Thymus (tissue), 11 donors: Measurements from ENCODE around the gene P2RY2. TPM values are rescaled to one million over a fixed set of nuclear protein-coding genes. Genes with fewer than 3 reads are reported as not detected.

Experiments used
- DNase-seq, 9 donors: peaks; one replicate each; pipeline ENCODE4 v3.0.0-alpha.2; 2013; ENCODE audit warnings: low spot score in 9 of 9, low read depth in 6 of 9, missing footprints in 1 of 9
- H3K27ac ChIP-seq, 2 donors: one replicate each; pipeline ENCODE4 v1.5.1; 2013; ENCODE audit warnings: control low read depth in 1 of 2, low read depth in 1 of 2, low read length in 1 of 2, mild to moderate bottlenecking in 1 of 2, moderate library complexity in 1 of 2
- H3K27me3 ChIP-seq, 2 donors: one replicate each; pipeline ENCODE4 v1.5.1; 2013; ENCODE audit warnings: low read length in 1 of 2; ENCODE audit not compliant: control insufficient read depth in 2 of 2, insufficient read depth in 1 of 2
- H3K36me3 ChIP-seq, 2 donors: one replicate each; pipeline ENCODE4 v1.5.1; 2013; ENCODE audit warnings: low read length in 1 of 2, mild to moderate bottlenecking in 1 of 2, moderate library complexity in 1 of 2; ENCODE audit not compliant: control insufficient read depth in 2 of 2, insufficient read depth in 2 of 2
- H3K4me1 ChIP-seq, 2 donors: one replicate each; pipeline ENCODE4 v1.5.1; 2013; ENCODE audit warnings: low read length in 2 of 2; ENCODE audit not compliant: control insufficient read depth in 2 of 2, insufficient read depth in 2 of 2
- H3K4me3 ChIP-seq, 2 donors: one replicate each; pipeline ENCODE4 v1.5.1; 2013; ENCODE audit warnings: low read length in 2 of 2, control low read depth in 1 of 2, mild to moderate bottlenecking in 1 of 2
- H3K9me3 ChIP-seq, 2 donors: one replicate each; pipeline ENCODE4 v1.5.1; 2013; ENCODE audit warnings: low read length in 1 of 2, mild to moderate bottlenecking in 1 of 2; ENCODE audit not compliant: control insufficient read depth in 2 of 2, insufficient read depth in 1 of 2
- WGBS: extraction: QIAGEN DNeasy Blood & Tissue Kit; methylation state at CpG from one replicate; pipeline ENCODE4 v1.1.7; 2013; 5-methylcytosine and 5-hydroxymethylcytosine counted together
- polyA plus RNA-seq: library from polyadenylated mRNA; stranded (reverse); fragments of 200-250 nt; gene quantifications from one replicate; pipeline ENCODE4 v1.2.3, GENCODE V29; 2013
- total RNA-seq: library from RNA; stranded (reverse); fragments of 120-200 nt; gene quantifications from one replicate; pipeline ENCODE4 v1.2.4, GENCODE V29; 2013
- donor health status: healthy.

The P2RY2 gene
- total and polyA plus RNA-seq, 2 donors: 0.52 to 0.75 TPM

- DNase-seq: no peak
- H3K27ac ChIP-seq: no peak overlapping the region
- H3K36me3 ChIP-seq: no peaks in the 10 kb centered on the region
- H3K27me3 ChIP-seq: peaks cover 6 to 34% of the 10 kb centered on the region in 2 donors
- peaks cover 0 to 2% of the 10 kb centered on the region in 2 donors for H3K4me1 ChIP-seq
- 97% methylated on average over 3 of the region's 3 CpGs for WGBS
- peaks cover 0 to 7% of the 10 kb centered on the region in 2 donors for H3K9me3 ChIP-seq
- no peak overlapping the region for H3K4me3 ChIP-seq
These were observed 48.0 kb downstream of the P2RY2 start for GRCh38 chr11:73265853-73266645.

DNA sequence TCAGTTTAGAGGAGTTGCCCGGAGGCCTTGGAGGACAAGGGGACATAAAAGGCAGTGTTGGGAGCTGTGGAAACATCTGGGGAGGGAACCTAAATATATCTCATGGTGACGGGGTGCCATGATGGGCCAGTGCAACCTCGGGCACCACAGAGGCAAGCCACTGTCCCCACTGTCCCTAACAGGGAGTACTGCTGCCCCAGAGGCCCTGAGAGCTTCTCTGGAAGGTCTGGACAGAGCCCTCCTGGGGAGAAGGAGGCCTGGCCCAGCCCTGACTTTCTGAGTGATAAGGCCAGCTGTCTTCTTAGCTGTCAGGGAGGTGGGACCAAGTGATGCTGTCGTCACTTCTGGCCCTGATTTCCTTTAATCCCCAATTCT is 48.6 kb downstream of the P2RY2 start:
- Histone ChIP-seq H3K27me3 (peaks cover 6 to 34% of the 10 kb centered on the region in 2 donors), H3K27ac (no peak overlapping the region), H3K4me3 (no peak overlapping the region), H3K4me1 (peaks cover 0 to 2% of the 10 kb centered on the region in 2 donors), H3K36me3 (no peaks in the 10 kb centered on the region), H3K9me3 (peaks cover 0 to 7% of the 10 kb centered on the region in 2 donors)
- WGBS: 93% methylated on average over 4 of the region's 4 CpGs
- DNase-seq: no peak

GRCh38 chr11:73267122-73267846 is 49.2 kb downstream of the P2RY2 start:
- Histone ChIP-seq H3K27ac (no peak overlapping the region), H3K4me3 (no peak overlapping the region), H3K27me3 (peaks cover 6 to 34% of the 10 kb centered on the region in 2 donors), H3K4me1 (peaks cover 0 to 2% of the 10 kb centered on the region in 2 donors), H3K9me3 (peaks cover 0 to 7% of the 10 kb centered on the region in 2 donors), H3K36me3 (no peaks in the 10 kb centered on the region)
- DNase-seq: no peak
- WGBS: 95% methylated on average over 3 of the region's 3 CpGs

DNA sequence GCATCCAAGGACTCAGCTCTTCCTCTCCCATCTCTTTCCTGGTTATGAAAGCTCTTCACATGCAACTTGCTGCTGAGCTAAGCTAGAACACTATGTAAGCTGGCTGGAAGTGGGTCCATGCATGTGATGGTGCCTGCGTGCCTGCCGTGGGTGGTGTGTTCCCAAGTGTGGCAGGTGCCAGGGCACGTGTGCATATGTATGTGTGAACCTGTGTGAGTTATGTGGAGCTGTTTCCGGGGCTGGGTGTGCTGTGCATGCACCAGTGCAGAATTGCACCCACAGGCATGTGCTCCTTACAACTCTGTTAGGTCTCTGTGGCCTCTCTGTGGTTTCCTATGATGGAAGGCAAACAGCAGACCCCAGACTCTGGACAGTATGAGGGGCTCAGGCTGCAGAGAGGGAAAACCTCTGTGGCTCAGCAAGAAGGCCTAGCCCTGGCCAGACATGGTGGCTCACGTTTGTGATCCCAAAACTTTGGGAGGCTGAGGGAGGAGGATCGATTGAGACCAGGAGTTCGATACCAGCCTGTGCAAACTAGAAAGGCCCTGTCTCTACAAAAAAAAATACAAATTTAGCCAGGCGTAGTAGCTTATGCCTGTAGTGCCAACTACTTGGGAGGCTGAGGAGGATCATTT is 49.9 kb downstream of the P2RY2 start:
- Histone ChIP-seq H3K4me1 (peaks cover 0 to 2% of the 10 kb centered on the region in 2 donors), H3K9me3 (peaks cover 0 to 7% of the 10 kb centered on the region in 2 donors), H3K27me3 (peaks cover 6 to 31% of the 10 kb centered on the region in 2 donors), H3K27ac (no peak overlapping the region), H3K4me3 (no peak overlapping the region), H3K36me3 (no peaks in the 10 kb centered on the region)
- no peak for DNase-seq
- 97% methylated on average over 8 of the region's 8 CpGs for WGBS

GRCh38 chr11:73268671-73269271 is 50.7 kb downstream of the P2RY2 start:
- DNase-seq: no peak
- Histone ChIP-seq H3K4me1 (peaks cover 0 to 2% of the 10 kb centered on the region in 2 donors), H3K27ac (no peak overlapping the region), H3K36me3 (no peaks in the 10 kb centered on the region), H3K4me3 (no peak overlapping the region), H3K27me3 (peaks cover 6 to 25% of the 10 kb centered on the region in 2 donors), H3K9me3 (peaks cover 0 to 7% of the 10 kb centered on the region in 2 donors)
- 98% methylated on average over 8 of the region's 8 CpGs for WGBS

DNA sequence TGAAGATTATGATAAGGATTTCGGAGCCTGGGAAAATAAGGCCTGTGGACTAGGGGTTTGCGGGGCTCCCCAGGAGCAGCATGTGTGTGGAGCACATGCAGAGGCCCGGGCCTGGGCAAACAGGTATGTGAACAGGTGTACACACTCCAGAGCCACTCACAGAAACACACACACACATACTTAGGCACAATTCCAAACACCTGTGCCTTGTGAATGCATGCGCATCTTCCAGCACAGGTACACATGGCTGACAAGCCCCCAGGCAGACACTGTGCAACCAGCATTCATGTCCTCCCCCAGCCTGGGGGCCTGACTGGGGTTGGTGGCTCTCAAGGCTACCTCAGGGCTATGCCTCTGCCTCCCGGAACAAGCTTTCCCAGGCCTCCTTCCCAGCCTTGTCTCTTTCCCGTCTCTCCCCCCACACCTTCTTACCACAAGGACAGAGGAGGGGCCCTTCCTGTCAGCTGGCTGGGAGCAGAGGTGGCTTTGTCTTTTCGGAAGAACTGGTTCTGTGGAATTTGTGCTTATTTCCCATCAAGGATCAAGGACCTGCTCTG is 51.5 kb downstream of the P2RY2 start:
- Histone ChIP-seq H3K27ac (no peak overlapping the region), H3K36me3 (no peaks in the 10 kb centered on the region), H3K4me3 (no peak overlapping the region), H3K4me1 (peaks cover 0 to 2% of the 10 kb centered on the region in 2 donors), H3K27me3 (peaks cover under 1 to 17% of the 10 kb centered on the region in 2 donors), H3K9me3 (peaks cover 0 to 3% of the 10 kb centered on the region in 2 donors)
- DNase-seq: no peak
- 91% methylated on average over 7 of the region's 7 CpGs for WGBS

GRCh38 chr11:73270016-73270854 is 52.2 kb downstream of the P2RY2 start:
- WGBS: 95% methylated on average over 7 of the region's 7 CpGs
- DNase-seq: no peak
- peaks cover 0 to 10% of the 10 kb centered on the region in 2 donors for H3K27me3 ChIP-seq
- H3K36me3 ChIP-seq: no peaks in the 10 kb centered on the region
- peaks cover 0 to 2% of the 10 kb centered on the region in 2 donors for H3K4me1 ChIP-seq
- H3K4me3 ChIP-seq: no peak overlapping the region
- peaks cover 0 to 3% of the 10 kb centered on the region in 2 donors for H3K9me3 ChIP-seq
- no peak overlapping the region for H3K27ac ChIP-seq

GRCh38 chr11:73270855-73271477 is 52.9 kb downstream of the P2RY2 start:
- H3K9me3 ChIP-seq: peaks cover 0 to 3% of the 10 kb centered on the region in 2 donors
- peaks cover 0 to 3% of the 10 kb centered on the region in 2 donors for H3K27me3 ChIP-seq
- H3K4me1 ChIP-seq: peaks cover 0 to 2% of the 10 kb centered on the region in 2 donors
- DNase-seq: no peak
- no peaks in the 10 kb centered on the region for H3K36me3 ChIP-seq
- no peak overlapping the region for H3K4me3 ChIP-seq
- 95% methylated on average over 18 of the region's 18 CpGs for WGBS
- no peak overlapping the region for H3K27ac ChIP-seq
